ENCODE results near the gene TMEM61.
"Not testable (repeated sequence)": the region's sequence is repeated elsewhere in the genome, so short reads cannot be mapped to it uniquely, and the experiment has no call there.

DNA sequence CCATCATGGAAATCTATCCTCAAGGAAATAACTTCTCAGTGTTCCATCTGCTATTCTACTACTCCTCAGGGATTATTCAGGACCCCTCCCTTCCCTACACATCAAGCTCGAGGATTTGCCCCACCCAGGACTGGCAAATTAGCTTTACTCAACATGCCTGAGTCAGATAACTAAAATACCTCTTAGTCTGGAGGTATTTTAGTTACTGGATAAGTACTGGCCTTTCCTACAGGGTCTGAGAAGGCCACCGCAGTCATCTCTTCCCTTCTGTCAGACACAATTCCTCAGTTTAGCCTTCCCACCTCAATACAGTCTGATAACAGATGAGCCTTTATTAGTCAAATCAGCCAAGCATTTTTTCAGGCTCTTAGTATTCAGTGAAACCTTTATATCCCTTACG lies 46.3 kb downstream of the TMEM61 start:
- TF ChIP-seq, protein P1, sequence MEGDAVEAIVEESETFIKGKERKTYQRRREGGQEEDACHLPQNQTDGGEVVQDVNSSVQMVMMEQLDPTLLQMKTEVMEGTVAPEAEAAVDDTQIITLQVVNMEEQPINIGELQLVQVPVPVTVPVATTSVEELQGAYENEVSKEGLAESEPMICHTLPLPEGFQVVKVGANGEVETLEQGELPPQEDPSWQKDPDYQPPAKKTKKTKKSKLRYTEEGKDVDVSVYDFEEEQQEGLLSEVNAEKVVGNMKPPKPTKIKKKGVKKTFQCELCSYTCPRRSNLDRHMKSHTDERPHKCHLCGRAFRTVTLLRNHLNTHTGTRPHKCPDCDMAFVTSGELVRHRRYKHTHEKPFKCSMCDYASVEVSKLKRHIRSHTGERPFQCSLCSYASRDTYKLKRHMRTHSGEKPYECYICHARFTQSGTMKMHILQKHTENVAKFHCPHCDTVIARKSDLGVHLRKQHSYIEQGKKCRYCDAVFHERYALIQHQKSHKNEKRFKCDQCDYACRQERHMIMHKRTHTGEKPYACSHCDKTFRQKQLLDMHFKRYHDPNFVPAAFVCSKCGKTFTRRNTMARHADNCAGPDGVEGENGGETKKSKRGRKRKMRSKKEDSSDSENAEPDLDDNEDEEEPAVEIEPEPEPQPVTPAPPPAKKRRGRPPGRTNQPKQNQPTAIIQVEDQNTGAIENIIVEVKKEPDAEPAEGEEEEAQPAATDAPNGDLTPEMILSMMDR (IDR thresholded peaks at IDR 0.05; ENCODE audit: low read length), result not testable (repeated sequence)
- TF ChIP-seq EZH2 (IDR thresholded peaks at IDR 0.05; ENCODE audit: borderline replicate concordance, low read length), result not testable (repeated sequence)
